Retinal pigment epithelial cell (primary cell): ENCODE data around the gene MYO18B.

ENCODE experiments used
- DNase-seq: peaks from one replicate; pipeline ENCODE4 v3.0.0-alpha.2; 2010; ENCODE audit warnings: low read depth
- H3K4me3 ChIP-seq: 2 replicates; pipeline ENCODE4 v1.5.1; 2011; ENCODE audit warnings: mild to moderate bottlenecking, low read length, control low read depth, moderate library complexity
- CTCF ChIP-seq: conservative IDR thresholded peaks from 2 replicates; pipeline ENCODE4 v1.5.1; 2011; ENCODE audit warnings: low read depth, low read length, control low read depth, inconsistent platforms

Gene MYO18B

GRCh38 chr22:25853501-25854284 lies 111.7 kb downstream of the MYO18B start:
- peak; percentile 24 for TF ChIP-seq CTCF
- no peak for DNase-seq

GRCh38 chr22:25869771-25870170 lies 127.8 kb downstream of the MYO18B start:
- no peak overlapping the region for H3K4me3 ChIP-seq
- TF ChIP-seq CTCF, result no peak
- DNase-seq, result no peak

More at GRCh38 chr22:25853501-25854284, 111.7 kb downstream of the MYO18B start:
- no peak overlapping the region for H3K4me3 ChIP-seq

GRCh38 chr22:25874327-25874726 lies 132.3 kb downstream of the MYO18B start:
- no peak for DNase-seq
- TF ChIP-seq CTCF, result no peak

GRCh38 chr22:25875461-25875860 lies 133.5 kb downstream of the MYO18B start:
- DNase-seq, result no peak
- no peak overlapping the region for H3K4me3 ChIP-seq
- TF ChIP-seq CTCF, result no peak

More at GRCh38 chr22:25874327-25874726, 132.3 kb downstream of the MYO18B start:
- H3K4me3 ChIP-seq, result no peak overlapping the region

GRCh38 chr22:25876871-25877270 lies 134.9 kb downstream of the MYO18B start:
- no peak for DNase-seq
- H3K4me3 ChIP-seq, result no peak overlapping the region
- TF ChIP-seq CTCF, result no peak

- no peak for DNase-seq
- TF ChIP-seq CTCF, result no peak
- no peak overlapping the region for H3K4me3 ChIP-seq
Measured at GRCh38 chr22:25878933-25879332, 136.9 kb downstream of the MYO18B start.

GRCh38 chr22:25880524-25880923 lies 138.5 kb downstream of the MYO18B start:
- TF ChIP-seq CTCF, result no peak
- H3K4me3 ChIP-seq, result no peak overlapping the region
- no peak for DNase-seq
